Ishikawa (cell line): Measurements from ENCODE around the gene GRID1.

Experiments used
- CEBPB ChIP-seq: IDR thresholded peaks from 2 replicates; pipeline ENCODE4 v1.6.1; 2012
- CREB1 ChIP-seq: IDR thresholded peaks from 2 replicates; pipeline ENCODE4 v1.6.1; 2012; ENCODE audit warnings: low read depth
- EGR1 ChIP-seq: IDR thresholded peaks from 2 replicates; pipeline ENCODE4 v1.6.1; 2012
- EP300 ChIP-seq: IDR thresholded peaks from 2 replicates; pipeline ENCODE4 v1.6.1; 2012; ENCODE audit warnings: borderline replicate concordance
- FOXM1 ChIP-seq: IDR thresholded peaks from 2 replicates; pipeline ENCODE4 v1.6.1; 2012; ENCODE audit warnings: low read depth, borderline replicate concordance
- NFIC ChIP-seq: IDR thresholded peaks from 2 replicates; pipeline ENCODE4 v1.6.1; 2012
- RAD21 ChIP-seq: IDR thresholded peaks from 2 replicates; pipeline ENCODE4 v1.6.1; 2012; ENCODE audit warnings: low read depth
- TAF1 ChIP-seq: IDR thresholded peaks from 2 replicates; pipeline ENCODE4 v1.6.1; 2012; ENCODE audit warnings: low read depth, mild to moderate bottlenecking
- TCF12 ChIP-seq: IDR thresholded peaks from 2 replicates; pipeline ENCODE4 v1.6.1; 2012; ENCODE audit warnings: low read depth
- TEAD4 ChIP-seq: IDR thresholded peaks from 2 replicates; pipeline ENCODE4 v1.6.1; 2012
- YY1 ChIP-seq: IDR thresholded peaks from 2 replicates; pipeline ENCODE4 v1.6.1; 2012; ENCODE audit warnings: low read depth
- ZBTB7A ChIP-seq: IDR thresholded peaks from 2 replicates; pipeline ENCODE4 v1.6.1; 2012; ENCODE audit warnings: low read depth
- TF ChIP-seq, protein P1 (sequence below): IDR thresholded peaks from 2 replicates; pipeline ENCODE4 v1.6.1; 2012; ENCODE audit warnings: low read depth, mild to moderate bottlenecking
- TF ChIP-seq, protein P2 (sequence below): IDR thresholded peaks from 2 replicates; pipeline ENCODE4 v1.6.1; 2012
- TF ChIP-seq, protein P3 (sequence below): IDR thresholded peaks from 2 replicates; pipeline ENCODE4 v1.6.1; 2012

The GRID1 gene

DNA sequence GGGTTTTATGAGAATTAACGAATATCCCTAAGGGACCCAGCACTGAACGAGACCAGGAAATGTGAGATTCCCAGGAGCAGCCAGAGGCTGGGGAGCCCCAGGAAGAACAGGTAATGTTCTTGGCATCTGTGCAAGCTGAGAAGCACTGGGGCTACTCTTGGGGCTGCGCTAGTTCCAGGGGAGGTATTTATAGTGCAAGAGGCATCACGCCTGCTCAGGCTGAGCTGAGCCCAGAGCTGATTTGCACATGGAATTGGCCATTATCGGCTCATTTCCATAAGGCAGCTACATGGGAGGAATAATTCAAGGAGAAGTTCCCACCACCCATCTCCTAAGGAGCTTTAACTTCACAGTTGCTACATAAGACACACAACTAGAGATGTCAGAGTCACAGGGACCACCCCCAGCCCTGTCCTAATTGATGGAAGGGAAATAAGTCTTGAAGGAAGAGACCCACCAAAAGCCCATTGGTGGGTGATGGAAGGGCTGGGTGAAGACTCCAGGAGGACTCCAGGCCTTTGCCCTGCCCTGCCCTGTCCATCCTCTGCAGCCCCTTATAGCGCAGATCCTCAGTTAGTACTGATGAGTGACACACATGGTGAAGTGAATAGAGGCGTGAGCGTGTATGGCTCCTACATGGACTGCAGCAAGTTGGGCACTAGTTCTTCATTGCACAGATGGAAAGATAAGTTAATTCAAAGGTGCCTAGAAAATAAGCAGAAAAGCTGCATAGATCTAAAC, 178.9 kb downstream of the GRID1 start:
- no peak for TF ChIP-seq TAF1
- TF ChIP-seq YY1 = no peak
- TF ChIP-seq, protein P1, sequence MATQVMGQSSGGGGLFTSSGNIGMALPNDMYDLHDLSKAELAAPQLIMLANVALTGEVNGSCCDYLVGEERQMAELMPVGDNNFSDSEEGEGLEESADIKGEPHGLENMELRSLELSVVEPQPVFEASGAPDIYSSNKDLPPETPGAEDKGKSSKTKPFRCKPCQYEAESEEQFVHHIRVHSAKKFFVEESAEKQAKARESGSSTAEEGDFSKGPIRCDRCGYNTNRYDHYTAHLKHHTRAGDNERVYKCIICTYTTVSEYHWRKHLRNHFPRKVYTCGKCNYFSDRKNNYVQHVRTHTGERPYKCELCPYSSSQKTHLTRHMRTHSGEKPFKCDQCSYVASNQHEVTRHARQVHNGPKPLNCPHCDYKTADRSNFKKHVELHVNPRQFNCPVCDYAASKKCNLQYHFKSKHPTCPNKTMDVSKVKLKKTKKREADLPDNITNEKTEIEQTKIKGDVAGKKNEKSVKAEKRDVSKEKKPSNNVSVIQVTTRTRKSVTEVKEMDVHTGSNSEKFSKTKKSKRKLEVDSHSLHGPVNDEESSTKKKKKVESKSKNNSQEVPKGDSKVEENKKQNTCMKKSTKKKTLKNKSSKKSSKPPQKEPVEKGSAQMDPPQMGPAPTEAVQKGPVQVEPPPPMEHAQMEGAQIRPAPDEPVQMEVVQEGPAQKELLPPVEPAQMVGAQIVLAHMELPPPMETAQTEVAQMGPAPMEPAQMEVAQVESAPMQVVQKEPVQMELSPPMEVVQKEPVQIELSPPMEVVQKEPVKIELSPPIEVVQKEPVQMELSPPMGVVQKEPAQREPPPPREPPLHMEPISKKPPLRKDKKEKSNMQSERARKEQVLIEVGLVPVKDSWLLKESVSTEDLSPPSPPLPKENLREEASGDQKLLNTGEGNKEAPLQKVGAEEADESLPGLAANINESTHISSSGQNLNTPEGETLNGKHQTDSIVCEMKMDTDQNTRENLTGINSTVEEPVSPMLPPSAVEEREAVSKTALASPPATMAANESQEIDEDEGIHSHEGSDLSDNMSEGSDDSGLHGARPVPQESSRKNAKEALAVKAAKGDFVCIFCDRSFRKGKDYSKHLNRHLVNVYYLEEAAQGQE = no peak
- TF ChIP-seq TEAD4 = no peak
- no peak for TF ChIP-seq FOXM1
- no peak for TF ChIP-seq CEBPB
- TF ChIP-seq TCF12 = no peak

DNA sequence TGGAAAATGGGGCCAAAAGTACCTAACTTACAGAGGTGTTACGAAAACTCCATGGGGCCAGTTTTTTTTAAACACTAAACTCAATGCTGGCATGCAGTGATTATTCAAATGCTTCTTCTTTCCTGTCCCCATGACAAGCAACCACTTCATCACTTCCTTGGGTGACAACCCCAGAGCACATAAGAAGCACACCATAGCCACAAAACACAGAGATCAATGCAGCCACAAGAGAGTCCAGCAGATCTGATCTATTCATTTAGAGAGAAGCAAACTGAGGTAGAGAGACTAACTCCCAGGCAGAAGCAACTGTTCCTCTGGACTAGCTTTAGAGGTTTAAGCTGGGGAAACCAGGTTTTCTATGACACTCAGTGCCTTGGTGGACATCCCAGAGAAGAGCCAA, 180.0 kb downstream of the GRID1 start:
- TF ChIP-seq, protein P1 = no peak
- TF ChIP-seq CREB1 (no peak), TCF12 (no peak), TAF1 (no peak), YY1 (no peak), EP300 (no peak), NFIC (no peak), RAD21 (no peak), EGR1 (no peak), FOXM1 (no peak), ZBTB7A (no peak), TEAD4 (no peak), CEBPB (no peak)
- TF ChIP-seq, protein P2, sequence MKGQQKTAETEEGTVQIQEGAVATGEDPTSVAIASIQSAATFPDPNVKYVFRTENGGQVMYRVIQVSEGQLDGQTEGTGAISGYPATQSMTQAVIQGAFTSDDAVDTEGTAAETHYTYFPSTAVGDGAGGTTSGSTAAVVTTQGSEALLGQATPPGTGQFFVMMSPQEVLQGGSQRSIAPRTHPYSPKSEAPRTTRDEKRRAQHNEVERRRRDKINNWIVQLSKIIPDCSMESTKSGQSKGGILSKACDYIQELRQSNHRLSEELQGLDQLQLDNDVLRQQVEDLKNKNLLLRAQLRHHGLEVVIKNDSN = no peak
- TF ChIP-seq, protein P3, sequence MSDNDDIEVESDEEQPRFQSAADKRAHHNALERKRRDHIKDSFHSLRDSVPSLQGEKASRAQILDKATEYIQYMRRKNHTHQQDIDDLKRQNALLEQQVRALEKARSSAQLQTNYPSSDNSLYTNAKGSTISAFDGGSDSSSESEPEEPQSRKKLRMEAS = no peak

DNA sequence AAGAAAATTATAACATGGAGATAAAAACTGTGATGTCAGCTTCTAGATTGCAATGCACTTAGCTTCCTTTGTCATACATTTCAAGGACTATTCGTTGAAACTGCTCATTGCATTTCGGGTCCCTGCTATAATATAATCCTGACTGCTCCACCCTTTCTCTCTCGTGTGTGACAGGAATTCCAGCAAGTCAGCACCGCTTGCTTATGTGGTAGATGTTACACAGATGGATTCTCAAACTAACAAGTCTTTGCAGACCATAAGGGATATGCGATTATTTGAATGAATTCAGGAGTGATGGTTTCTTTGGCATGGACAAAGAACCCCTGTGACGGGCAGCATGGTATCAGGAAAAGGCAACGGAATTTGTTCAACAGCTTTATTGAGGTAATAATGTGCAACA, 184.0 kb downstream of the GRID1 start:
- TF ChIP-seq YY1 (no peak), TAF1 (no peak)

DNA sequence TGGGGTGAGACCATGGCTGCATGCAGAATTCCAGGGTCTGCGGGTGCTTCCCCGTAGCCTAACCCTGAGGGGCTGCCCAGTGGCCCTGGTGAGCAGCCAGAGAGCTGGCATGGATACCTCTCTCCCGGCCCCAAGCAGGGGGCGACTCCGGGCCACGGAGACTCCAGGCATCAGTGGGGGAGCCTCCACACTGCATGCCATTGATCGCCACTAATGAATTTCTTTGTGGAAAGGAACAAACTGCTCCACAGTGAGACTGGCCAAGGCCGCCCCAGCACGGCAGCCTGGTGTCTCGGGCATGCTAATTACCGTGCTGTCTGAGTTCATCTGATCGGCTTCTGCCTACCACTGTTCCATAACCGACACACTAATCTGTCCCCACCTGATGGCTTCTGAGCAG, 184.4 kb downstream of the GRID1 start:
- no peak for TF ChIP-seq EP300

DNA sequence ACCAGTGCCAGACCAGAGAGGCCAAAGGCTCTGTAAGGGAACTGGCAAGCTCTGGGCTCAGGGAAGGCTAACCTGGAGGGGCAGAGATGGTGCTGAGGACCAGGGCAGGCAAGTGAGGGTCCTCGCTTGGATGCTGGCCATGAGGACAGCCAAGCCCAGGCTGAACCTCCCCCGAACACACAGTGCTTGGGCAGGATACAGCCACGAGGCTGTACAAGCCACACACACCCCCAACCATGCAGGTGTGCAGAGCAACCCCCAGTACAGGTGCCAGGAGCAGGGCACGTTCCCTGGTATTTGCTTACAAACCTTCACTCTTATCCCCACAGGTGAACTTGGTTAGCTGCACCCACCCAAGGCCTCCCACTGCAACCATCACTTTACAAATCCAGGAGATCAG, 185.7 kb downstream of the GRID1 start:
- TF ChIP-seq FOXM1 = no peak
- TF ChIP-seq CREB1 = no peak
- TF ChIP-seq TAF1 = no peak
- TF ChIP-seq TCF12 = no peak
- no peak for TF ChIP-seq EP300
- TF ChIP-seq YY1 = no peak
- TF ChIP-seq ZBTB7A = no peak
- no peak for TF ChIP-seq NFIC
- TF ChIP-seq, protein P2 = no peak

DNA sequence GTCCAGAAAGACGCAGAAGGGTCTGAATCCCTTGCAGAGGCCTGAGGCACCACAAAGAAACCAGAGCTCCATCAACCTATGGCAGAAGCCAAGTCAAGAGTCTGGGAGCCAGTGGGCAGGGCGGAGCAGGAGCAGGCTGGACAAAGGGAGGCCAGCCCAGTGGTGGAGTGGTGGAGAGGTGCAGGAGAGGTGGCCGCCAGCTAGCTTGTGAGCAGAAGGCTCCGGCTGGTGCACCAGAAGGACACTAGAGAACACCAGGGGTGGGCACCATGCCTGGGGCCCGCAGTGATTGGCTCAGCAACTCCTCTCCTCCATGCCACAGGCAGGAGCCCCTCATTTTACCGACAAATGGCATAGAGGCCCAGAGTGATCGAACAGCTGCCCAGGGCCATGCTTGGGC, 186.6 kb downstream of the GRID1 start:
- TF ChIP-seq FOXM1 = no peak
- no peak for TF ChIP-seq TEAD4
- no peak for TF ChIP-seq NFIC
- TF ChIP-seq, protein P2 = no peak
- TF ChIP-seq EGR1 = no peak
- TF ChIP-seq, protein P3 = no peak
- TF ChIP-seq YY1 = no peak
- no peak for TF ChIP-seq RAD21
- TF ChIP-seq, protein P1 = no peak
- TF ChIP-seq TAF1 = no peak
- TF ChIP-seq CEBPB = no peak
- TF ChIP-seq EP300 = no peak
- no peak for TF ChIP-seq CREB1
